ENCODE data around the gene HNF1A. TPM values are rescaled to one million over a fixed set of nuclear protein-coding genes. Genes with fewer than 3 reads are reported as not detected.

Gene HNF1A
- total and polyA plus RNA-seq, 2 of the 13 experiments (the other 11 are each of a cell fraction or from before 2014, with no cell fraction given): 13.4 to 34.7 TPM

DNA sequence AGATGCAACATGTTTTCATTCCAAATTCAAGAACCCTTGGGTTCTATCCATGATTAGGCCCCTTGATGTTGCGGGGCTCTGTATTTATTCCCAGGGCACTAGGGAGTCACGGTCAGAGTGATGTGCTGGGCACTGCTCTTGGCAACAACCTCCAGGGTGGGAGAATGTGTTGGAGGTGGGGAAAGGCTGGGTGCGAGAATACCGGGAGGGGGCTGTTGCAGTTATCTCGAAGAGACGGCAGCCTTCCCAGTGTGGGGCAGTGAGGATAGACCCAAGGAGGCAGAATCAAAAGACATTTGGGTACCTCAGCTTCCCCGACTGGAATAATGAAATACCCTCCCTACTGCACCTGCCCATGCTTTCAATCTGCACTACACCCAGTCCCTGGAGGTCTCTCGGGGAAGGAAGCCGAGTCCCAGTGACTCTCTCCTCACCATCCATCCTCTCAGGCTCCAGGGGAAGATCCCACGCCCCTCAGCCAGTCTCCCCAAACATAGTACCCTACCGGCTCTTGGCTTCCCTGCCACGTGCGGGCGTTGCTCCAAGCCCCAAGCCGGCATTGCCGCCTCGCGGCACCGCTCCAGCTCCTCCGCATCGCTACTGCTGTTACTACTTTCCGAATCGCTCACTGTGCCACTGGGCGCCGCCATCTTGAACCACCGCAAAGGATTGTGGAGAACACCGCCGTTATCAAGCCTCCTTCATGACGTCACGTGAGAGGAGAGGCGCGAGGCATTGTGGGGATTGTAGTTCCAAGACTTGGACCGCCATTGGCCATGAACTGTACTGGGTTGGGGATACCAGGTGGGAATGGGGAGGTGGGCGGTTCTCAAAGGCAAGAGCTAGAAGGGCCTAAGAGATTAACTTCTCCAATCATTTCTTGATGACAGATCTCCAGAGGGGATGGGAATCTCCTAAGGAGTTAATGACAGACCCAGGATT lies 37.8 kb downstream of the HNF1A start, which contains the start of gene C12orf43 (continued):
- TF ChIP-seq, protein P1, sequence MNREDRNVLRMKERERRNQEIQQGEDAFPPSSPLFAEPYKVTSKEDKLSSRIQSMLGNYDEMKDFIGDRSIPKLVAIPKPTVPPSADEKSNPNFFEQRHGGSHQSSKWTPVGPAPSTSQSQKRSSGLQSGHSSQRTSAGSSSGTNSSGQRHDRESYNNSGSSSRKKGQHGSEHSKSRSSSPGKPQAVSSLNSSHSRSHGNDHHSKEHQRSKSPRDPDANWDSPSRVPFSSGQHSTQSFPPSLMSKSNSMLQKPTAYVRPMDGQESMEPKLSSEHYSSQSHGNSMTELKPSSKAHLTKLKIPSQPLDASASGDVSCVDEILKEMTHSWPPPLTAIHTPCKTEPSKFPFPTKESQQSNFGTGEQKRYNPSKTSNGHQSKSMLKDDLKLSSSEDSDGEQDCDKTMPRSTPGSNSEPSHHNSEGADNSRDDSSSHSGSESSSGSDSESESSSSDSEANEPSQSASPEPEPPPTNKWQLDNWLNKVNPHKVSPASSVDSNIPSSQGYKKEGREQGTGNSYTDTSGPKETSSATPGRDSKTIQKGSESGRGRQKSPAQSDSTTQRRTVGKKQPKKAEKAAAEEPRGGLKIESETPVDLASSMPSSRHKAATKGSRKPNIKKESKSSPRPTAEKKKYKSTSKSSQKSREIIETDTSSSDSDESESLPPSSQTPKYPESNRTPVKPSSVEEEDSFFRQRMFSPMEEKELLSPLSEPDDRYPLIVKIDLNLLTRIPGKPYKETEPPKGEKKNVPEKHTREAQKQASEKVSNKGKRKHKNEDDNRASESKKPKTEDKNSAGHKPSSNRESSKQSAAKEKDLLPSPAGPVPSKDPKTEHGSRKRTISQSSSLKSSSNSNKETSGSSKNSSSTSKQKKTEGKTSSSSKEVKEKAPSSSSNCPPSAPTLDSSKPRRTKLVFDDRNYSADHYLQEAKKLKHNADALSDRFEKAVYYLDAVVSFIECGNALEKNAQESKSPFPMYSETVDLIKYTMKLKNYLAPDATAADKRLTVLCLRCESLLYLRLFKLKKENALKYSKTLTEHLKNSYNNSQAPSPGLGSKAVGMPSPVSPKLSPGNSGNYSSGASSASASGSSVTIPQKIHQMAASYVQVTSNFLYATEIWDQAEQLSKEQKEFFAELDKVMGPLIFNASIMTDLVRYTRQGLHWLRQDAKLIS (CRISPR knock-in tag; IDR thresholded peaks at IDR 0.05): no peak
- TF ChIP-seq ZNF441 (CRISPR knock-in tag; IDR thresholded peaks at IDR 0.05; ENCODE audit: borderline replicate concordance): no peak
- TF ChIP-seq YEATS4 (CRISPR knock-in tag; IDR thresholded peaks at IDR 0.05; ENCODE audit: borderline replicate concordance): peak; percentile 34; the same call in 1 of the 2 replicates
- TF ChIP-seq, protein P2, sequence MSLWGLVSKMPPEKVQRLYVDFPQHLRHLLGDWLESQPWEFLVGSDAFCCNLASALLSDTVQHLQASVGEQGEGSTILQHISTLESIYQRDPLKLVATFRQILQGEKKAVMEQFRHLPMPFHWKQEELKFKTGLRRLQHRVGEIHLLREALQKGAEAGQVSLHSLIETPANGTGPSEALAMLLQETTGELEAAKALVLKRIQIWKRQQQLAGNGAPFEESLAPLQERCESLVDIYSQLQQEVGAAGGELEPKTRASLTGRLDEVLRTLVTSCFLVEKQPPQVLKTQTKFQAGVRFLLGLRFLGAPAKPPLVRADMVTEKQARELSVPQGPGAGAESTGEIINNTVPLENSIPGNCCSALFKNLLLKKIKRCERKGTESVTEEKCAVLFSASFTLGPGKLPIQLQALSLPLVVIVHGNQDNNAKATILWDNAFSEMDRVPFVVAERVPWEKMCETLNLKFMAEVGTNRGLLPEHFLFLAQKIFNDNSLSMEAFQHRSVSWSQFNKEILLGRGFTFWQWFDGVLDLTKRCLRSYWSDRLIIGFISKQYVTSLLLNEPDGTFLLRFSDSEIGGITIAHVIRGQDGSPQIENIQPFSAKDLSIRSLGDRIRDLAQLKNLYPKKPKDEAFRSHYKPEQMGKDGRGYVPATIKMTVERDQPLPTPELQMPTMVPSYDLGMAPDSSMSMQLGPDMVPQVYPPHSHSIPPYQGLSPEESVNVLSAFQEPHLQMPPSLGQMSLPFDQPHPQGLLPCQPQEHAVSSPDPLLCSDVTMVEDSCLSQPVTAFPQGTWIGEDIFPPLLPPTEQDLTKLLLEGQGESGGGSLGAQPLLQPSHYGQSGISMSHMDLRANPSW (CRISPR knock-in tag; IDR thresholded peaks at IDR 0.05; ENCODE audit: borderline replicate concordance): no peak
- TF ChIP-seq ZNF292 (CRISPR knock-in tag; IDR thresholded peaks at IDR 0.05; ENCODE audit: borderline replicate concordance, low read depth): no peak
- TF ChIP-seq ZBTB1 (CRISPR knock-in tag; IDR thresholded peaks at IDR 0.05; ENCODE audit: borderline replicate concordance): no peak
- no peak for TF ChIP-seq ZNF761 (CRISPR knock-in tag; conservative IDR thresholded peaks at IDR 0.05)
- no peak for TF ChIP-seq ZNF775 (CRISPR knock-in tag; IDR thresholded peaks at IDR 0.05; ENCODE audit: borderline replicate concordance)
- peak; percentile 95 for TF ChIP-seq MIER3 (CRISPR knock-in tag; IDR thresholded peaks at IDR 0.05; ENCODE audit: borderline replicate concordance)
- no peak for TF ChIP-seq ZNF329 (CRISPR knock-in tag; IDR thresholded peaks at IDR 0.05; ENCODE audit: low read depth)
- TF ChIP-seq GZF1 (CRISPR knock-in tag; IDR thresholded peaks at IDR 0.05): no peak
- peak; percentile 92 for TF ChIP-seq NRL (CRISPR knock-in tag; IDR thresholded peaks at IDR 0.05; ENCODE audit: borderline replicate concordance)
- TF ChIP-seq, protein P3, sequence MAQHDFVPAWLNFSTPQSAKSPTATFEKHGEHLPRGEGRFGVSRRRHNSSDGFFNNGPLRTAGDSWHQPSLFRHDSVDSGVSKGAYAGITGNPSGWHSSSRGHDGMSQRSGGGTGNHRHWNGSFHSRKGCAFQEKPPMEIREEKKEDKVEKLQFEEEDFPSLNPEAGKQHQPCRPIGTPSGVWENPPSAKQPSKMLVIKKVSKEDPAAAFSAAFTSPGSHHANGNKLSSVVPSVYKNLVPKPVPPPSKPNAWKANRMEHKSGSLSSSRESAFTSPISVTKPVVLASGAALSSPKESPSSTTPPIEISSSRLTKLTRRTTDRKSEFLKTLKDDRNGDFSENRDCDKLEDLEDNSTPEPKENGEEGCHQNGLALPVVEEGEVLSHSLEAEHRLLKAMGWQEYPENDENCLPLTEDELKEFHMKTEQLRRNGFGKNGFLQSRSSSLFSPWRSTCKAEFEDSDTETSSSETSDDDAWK (CRISPR knock-in tag; IDR thresholded peaks at IDR 0.05): no peak
- TF ChIP-seq SALL1 (CRISPR knock-in tag; IDR thresholded peaks at IDR 0.05): peak; percentile 79
- TF ChIP-seq, protein P4, sequence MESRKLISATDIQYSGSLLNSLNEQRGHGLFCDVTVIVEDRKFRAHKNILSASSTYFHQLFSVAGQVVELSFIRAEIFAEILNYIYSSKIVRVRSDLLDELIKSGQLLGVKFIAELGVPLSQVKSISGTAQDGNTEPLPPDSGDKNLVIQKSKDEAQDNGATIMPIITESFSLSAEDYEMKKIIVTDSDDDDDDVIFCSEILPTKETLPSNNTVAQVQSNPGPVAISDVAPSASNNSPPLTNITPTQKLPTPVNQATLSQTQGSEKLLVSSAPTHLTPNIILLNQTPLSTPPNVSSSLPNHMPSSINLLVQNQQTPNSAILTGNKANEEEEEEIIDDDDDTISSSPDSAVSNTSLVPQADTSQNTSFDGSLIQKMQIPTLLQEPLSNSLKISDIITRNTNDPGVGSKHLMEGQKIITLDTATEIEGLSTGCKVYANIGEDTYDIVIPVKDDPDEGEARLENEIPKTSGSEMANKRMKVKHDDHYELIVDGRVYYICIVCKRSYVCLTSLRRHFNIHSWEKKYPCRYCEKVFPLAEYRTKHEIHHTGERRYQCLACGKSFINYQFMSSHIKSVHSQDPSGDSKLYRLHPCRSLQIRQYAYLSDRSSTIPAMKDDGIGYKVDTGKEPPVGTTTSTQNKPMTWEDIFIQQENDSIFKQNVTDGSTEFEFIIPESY (CRISPR knock-in tag; IDR thresholded peaks at IDR 0.05): no peak

Data from HepG2 (cell line).